HEK293 (cell line): ENCODE measurements around the gene SMTNL1.

Experiments
- SP7 ChIP-seq: fragments of 450-650 bp; formaldehyde crosslinking; IDR thresholded peaks from 2 replicates; pipeline ENCODE4 v1.5.1; 2016; ENCODE audit warnings: missing biosample characterization, missing genetic modification characterization
- ZFP41 ChIP-seq: fragments of 450-650 bp; formaldehyde crosslinking; IDR thresholded peaks from 2 replicates; pipeline ENCODE4 v1.5.1; 2016; ENCODE audit warnings: missing biosample characterization, missing genetic modification characterization, borderline replicate concordance
- ZNF223 ChIP-seq: fragments of 450-650 bp; formaldehyde crosslinking; IDR thresholded peaks from 2 replicates; pipeline ENCODE4 v1.5.1; 2016; ENCODE audit warnings: missing biosample characterization, missing genetic modification characterization
- ZNF398 ChIP-seq: fragments of 450-650 bp; formaldehyde crosslinking; IDR thresholded peaks from 2 replicates; pipeline ENCODE4 v1.5.1; 2017; ENCODE audit warnings: missing biosample characterization, missing genetic modification characterization
- TF ChIP-seq, protein P1 (sequence below): fragments of 450-650 bp; formaldehyde crosslinking; IDR thresholded peaks from 2 replicates; pipeline ENCODE4 v1.5.1; 2016; ENCODE audit warnings: missing biosample characterization, missing genetic modification characterization
- TF ChIP-seq, protein P2 (sequence below): fragments of 450-650 bp; formaldehyde crosslinking; IDR thresholded peaks from 2 replicates; pipeline ENCODE4 v1.5.1; 2016; ENCODE audit warnings: missing biosample characterization, missing genetic modification characterization

DNA sequence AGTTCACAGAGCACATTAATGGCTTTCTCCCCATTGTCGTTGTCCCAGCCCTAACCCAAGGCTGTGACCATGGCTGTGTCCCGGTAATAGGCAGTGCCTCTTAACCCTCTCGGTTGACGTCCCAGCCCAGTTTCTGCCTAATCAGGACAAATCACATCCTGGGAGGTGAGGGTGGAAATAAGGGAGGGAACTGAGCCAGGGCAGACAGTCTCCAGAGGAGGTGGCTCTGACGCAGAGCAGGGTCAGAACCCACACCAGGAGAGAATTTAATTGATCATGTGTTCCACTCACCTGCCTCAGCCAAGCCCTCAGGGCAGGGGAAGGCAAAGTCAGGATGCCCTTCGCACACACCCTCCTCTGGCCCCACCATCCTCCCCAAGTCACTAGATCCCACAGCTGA lies 38.9 kb upstream of the SMTNL1 start:
- no peak for TF ChIP-seq ZFP41 (tag by site-specific recombination)
- TF ChIP-seq, protein P1, sequence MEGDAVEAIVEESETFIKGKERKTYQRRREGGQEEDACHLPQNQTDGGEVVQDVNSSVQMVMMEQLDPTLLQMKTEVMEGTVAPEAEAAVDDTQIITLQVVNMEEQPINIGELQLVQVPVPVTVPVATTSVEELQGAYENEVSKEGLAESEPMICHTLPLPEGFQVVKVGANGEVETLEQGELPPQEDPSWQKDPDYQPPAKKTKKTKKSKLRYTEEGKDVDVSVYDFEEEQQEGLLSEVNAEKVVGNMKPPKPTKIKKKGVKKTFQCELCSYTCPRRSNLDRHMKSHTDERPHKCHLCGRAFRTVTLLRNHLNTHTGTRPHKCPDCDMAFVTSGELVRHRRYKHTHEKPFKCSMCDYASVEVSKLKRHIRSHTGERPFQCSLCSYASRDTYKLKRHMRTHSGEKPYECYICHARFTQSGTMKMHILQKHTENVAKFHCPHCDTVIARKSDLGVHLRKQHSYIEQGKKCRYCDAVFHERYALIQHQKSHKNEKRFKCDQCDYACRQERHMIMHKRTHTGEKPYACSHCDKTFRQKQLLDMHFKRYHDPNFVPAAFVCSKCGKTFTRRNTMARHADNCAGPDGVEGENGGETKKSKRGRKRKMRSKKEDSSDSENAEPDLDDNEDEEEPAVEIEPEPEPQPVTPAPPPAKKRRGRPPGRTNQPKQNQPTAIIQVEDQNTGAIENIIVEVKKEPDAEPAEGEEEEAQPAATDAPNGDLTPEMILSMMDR (tag by site-specific recombination) = no peak
- TF ChIP-seq SP7 (tag by site-specific recombination) = no peak
- no peak for TF ChIP-seq ZNF223
- TF ChIP-seq, protein P2, sequence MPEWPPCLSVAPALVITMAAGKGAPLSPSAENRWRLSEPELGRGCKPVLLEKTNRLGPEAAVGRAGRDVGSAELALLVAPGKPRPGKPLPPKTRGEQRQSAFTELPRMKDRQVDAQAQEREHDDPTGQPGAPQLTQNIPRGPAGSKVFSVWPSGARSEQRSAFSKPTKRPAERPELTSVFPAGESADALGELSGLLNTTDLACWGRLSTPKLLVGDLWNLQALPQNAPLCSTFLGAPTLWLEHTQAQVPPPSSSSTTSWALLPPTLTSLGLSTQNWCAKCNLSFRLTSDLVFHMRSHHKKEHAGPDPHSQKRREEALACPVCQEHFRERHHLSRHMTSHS = no peak
- TF ChIP-seq ZNF398 (tag by site-specific recombination) = no peak
